Measurements from ENCODE around the gene RAB31. TPM values are rescaled to one million over a fixed set of nuclear protein-coding genes. Genes with fewer than 3 reads are reported as not detected.
A peak's percentile ranks its signal among the peaks of the same experiment; 100 is the strongest.
"Not testable (repeated sequence)": the region's sequence is repeated elsewhere in the genome, so short reads cannot be mapped to it uniquely, and the experiment has no call there.

RAB31 gene
- total and polyA plus RNA-seq, 8 donors = 1.4 to 28.2 (median 4.5) TPM

DNA sequence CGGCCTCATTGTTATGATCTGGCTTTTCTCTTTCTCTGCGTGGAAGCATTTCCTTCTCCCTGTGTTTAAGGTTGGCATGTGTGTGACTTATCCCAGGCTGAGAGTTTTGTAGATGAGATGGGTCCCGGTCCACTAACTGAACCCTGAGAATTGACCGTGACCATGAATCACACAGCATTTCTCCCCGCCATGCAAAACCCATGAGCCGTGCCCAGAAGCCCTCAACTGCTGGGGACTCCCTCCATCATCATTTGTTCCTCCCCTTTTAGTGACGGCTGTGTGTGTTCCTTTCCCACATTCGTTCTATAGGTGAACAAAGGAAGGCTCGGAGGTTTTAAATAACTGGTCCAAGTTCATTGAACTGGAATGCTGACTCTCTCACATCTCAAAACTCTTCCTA is 147.6 kb downstream of the RAB31 start:
- no peaks in the 10 kb centered on the region for H3K27me3 ChIP-seq
- H3K9me3 ChIP-seq = no peaks in the 10 kb centered on the region
- peak in 3 of 4 donors; percentile 19 to 36 (median 35) for ATAC-seq
- no peak for FAIRE-seq
- intact Hi-C loops (cut with DNase I) = no loop called here
- DNase-seq = no peak
- peaks cover 0 to 16% (median 15%) of the 10 kb centered on the region in 3 donors for H3K4me1 ChIP-seq
- no peak for TF ChIP-seq CTCF (IDR thresholded peaks at IDR 0.05)
- H3K36me3 ChIP-seq = no peaks in the 10 kb centered on the region
- H3K4me3 ChIP-seq = no peak overlapping the region
- peak overlapping the region; percentile 24 to 87 (median 62) for H3K27ac ChIP-seq
- 53 to 63% methylated on average over 9 of the region's 9 CpGs for WGBS, 2 donors

DNA sequence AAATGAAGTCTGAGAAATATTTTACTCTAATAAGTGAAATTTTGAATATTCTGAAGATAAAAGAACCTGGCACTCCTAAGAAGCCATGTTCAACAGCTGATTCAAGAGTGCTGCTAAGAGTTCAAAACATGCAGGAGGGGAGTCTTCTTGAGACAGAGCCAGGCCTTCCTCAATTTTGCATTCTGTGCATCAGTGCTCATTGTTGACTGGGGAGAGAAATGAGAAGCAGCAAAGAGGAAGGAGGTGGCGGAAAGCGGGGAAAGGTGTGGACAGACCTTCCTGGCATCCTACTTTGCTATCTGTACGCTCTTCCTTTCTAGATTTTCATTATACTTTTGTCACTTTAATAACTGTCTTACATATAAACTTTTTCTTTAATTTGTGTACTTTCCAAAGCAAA is 148.0 kb downstream of the RAB31 start:
- no peak for TF ChIP-seq CTCF (IDR thresholded peaks at IDR 0.05)
- Histone ChIP-seq H3K9me3 (no peaks in the 10 kb centered on the region), H3K27ac (peak overlapping the region; percentile 24 to 87 (median 62)), H3K4me3 (no peak overlapping the region), H3K27me3 (no peaks in the 10 kb centered on the region), H3K36me3 (no peaks in the 10 kb centered on the region), H3K4me1 (peaks cover 0 to 16% (median 15%) of the 10 kb centered on the region in 3 donors)
- FAIRE-seq (no peak), DNase-seq (no peak), ATAC-seq (peak in 2 of 4 donors; percentile 2 to 6)
- 90 to 93% methylated on average over 3 of the region's 3 CpGs for WGBS, 2 donors
- intact Hi-C loops (cut with DNase I) = no loop called here

- H3K36me3 ChIP-seq; H3K27me3 ChIP-seq; intact Hi-C loops (cut with DNase I); H3K9me3 ChIP-seq; H3K4me3 ChIP-seq; DNase-seq; H3K27ac ChIP-seq; ATAC-seq; FAIRE-seq: not testable (repeated sequence)
- WGBS, 2 donors = 89 to 97% methylated on average over 4 of the region's 4 CpGs
- H3K4me1 ChIP-seq = peaks cover 0 to 16% (median 15%) of the 10 kb centered on the region in 3 donors
These were observed 149.4 kb downstream of the RAB31 start for GRCh38 chr18:9857479-9857998.

DNA sequence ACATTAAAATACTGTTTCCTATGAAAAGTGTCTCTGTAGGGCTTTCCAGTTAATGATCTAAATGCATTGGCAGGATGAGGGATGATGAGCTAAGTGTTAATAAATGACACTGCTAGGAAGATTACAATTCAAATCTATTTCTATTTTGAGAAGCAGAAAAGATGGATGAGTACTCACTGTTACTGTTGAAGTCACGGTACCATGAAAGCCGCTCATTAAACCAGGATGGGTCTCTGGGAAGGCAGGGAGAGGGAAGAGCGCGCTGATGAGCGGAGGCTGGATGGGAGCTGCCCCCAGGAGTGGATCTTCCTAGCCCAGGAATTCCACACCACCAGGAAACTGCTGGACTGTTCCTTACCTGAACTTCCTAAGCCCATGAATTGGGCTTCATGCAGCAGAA is 150.5 kb downstream of the RAB31 start:
- no peak for TF ChIP-seq CTCF (IDR thresholded peaks at IDR 0.05)
- H3K9me3 ChIP-seq = no peaks in the 10 kb centered on the region
- DNase-seq = no peak

GRCh38 chr18:9859232-9859631 is 151.1 kb downstream of the RAB31 start:
- Histone ChIP-seq H3K4me1 (peaks cover 0 to 16% (median 15%) of the 10 kb centered on the region in 3 donors), H3K36me3 (no peaks in the 10 kb centered on the region), H3K9me3 (no peaks in the 10 kb centered on the region), H3K4me3 (no peak overlapping the region), H3K27me3 (no peaks in the 10 kb centered on the region), H3K27ac (no peak overlapping the region)
- no peak for ATAC-seq
- WGBS, 2 donors = 93 to 95% methylated on average over 7 of the region's 7 CpGs
- FAIRE-seq = no peak
- TF ChIP-seq CTCF (IDR thresholded peaks at IDR 0.05) = no peak
- DNase-seq = no peak
- intact Hi-C loops (cut with DNase I) = no loop called here

More for the DNA sequence above, 150.5 kb downstream of the RAB31 start:
- ATAC-seq (no peak), FAIRE-seq (no peak)
- no peaks in the 10 kb centered on the region for H3K36me3 ChIP-seq
- WGBS, 2 donors = 97 to 99% methylated on average over 5 of the region's 5 CpGs
- H3K4me3 ChIP-seq = no peak overlapping the region
- H3K27me3 ChIP-seq = no peaks in the 10 kb centered on the region
- intact Hi-C loops (cut with DNase I) = no loop called here
- H3K4me1 ChIP-seq = peaks cover 0 to 16% (median 15%) of the 10 kb centered on the region in 3 donors
- H3K27ac ChIP-seq = no peak overlapping the region

Measured in pancreas (tissue), 10 donors.